ENCODE data around the gene FLT1. TPM values are rescaled to one million over a fixed set of nuclear protein-coding genes. Genes with fewer than 3 reads are reported as not detected.

FLT1 gene
- total and polyA plus RNA-seq, 2 of the 13 experiments (the other 11 are each of a cell fraction or from before 2014, with no cell fraction given) = 0.02 TPM; not detected in 1

- ATAC-seq = no peak
- intact Hi-C loops (cut with micrococcal nuclease; ENCODE audit: unreplicated experiment) (no loop called here), in situ Hi-C loops (cut with HindIII; ENCODE audit: extremely low pct_ligation_motif_present, low pct_unique_long_range_greater_than_20kb) (no loop called here)
- no peak overlapping the region for H3K9ac ChIP-seq (ENCODE audit: insufficient read depth, low read depth, low read length)
- no peak for DNase-seq (ENCODE audit: low spot score)
- no peaks in the 10 kb centered on the region for H3K9me3 ChIP-seq (ENCODE audit: low read length)
- no peaks in the 10 kb centered on the region for H3K4me1 ChIP-seq (ENCODE audit: insufficient read depth, low read length)
- H3K36me3 ChIP-seq (replicated peaks in 1 of 2; ENCODE audit: control insufficient read depth in 1 of 2, insufficient read depth in 2 of 2, low read length in 2 of 2) = no peaks in the 10 kb centered on the region
- CTCF ChIA-PET (ENCODE audit: low intra/inter-chr PET ratio, low total read pairs) = no interaction called here
- no peaks in the 10 kb centered on the region; a peak in 2 of 5 replicates for H3K27me3 ChIP-seq (ENCODE audit: control insufficient read depth in 1 of 2, insufficient read depth in 2 of 2, low read length in 2 of 2)
- FAIRE-seq = no peak
- H3K27ac ChIP-seq (ENCODE audit: extremely low read length, insufficient read depth, low read length) = no peak overlapping the region
- no peaks in the 10 kb centered on the region for H3K79me2 ChIP-seq (ENCODE audit: insufficient read depth, low read length)
- WGBS (ENCODE audit: low lambda C conversion rate) = 48% methylated on average over 5 of the region's 5 CpGs
- H3K4me2 ChIP-seq (ENCODE audit: low read depth, low read length) = no peak overlapping the region
- H4K20me1 ChIP-seq (ENCODE audit: insufficient read depth, low read length) = no peaks in the 10 kb centered on the region
- no peak overlapping the region for H3K4me3 ChIP-seq (replicated peaks in 1 of 3; ENCODE audit: insufficient read depth in 1 of 3, low read depth in 2 of 3, low read length in 3 of 3)
- no peak overlapping the region for H2AFZ ChIP-seq (ENCODE audit: low read length)
- TF ChIP-seq TAF1 (CRISPR knock-in tag; IDR thresholded peaks at IDR 0.05) = no peak
- no peak for TF ChIP-seq ZNF562 (CRISPR knock-in tag; IDR thresholded peaks at IDR 0.05; ENCODE audit: borderline replicate concordance)
- no peak for TF ChIP-seq ARID2 (CRISPR knock-in tag; IDR thresholded peaks at IDR 0.05; ENCODE audit: borderline replicate concordance)
- no peak for TF ChIP-seq ZNF567 (CRISPR knock-in tag; IDR thresholded peaks at IDR 0.05; ENCODE audit: borderline replicate concordance)
- no peak for TF ChIP-seq ZMAT5 (CRISPR knock-in tag; IDR thresholded peaks at IDR 0.05; ENCODE audit: borderline replicate concordance, low read depth)
- TF ChIP-seq CCAR2 (optimal IDR thresholded peaks at IDR 0.05; ENCODE audit: low read depth, low read length) = no peak
- no peak for TF ChIP-seq TCF12 (IDR thresholded peaks at IDR 0.05)
- no peak for TF ChIP-seq TCF12 (CRISPR knock-in tag; IDR thresholded peaks at IDR 0.05)
- TF ChIP-seq KDM3A (CRISPR knock-in tag; IDR thresholded peaks at IDR 0.05; ENCODE audit: low read depth) = no peak
- no peak for TF ChIP-seq ZNF512 (CRISPR knock-in tag; IDR thresholded peaks at IDR 0.05)
- TF ChIP-seq AGO2 (optimal IDR thresholded peaks at IDR 0.05; ENCODE audit: low read depth, low read length) = no peak
- no peak for TF ChIP-seq CENPT (CRISPR knock-in tag; IDR thresholded peaks at IDR 0.05; ENCODE audit: low read depth)
- no peak for TF ChIP-seq PAWR (CRISPR knock-in tag; IDR thresholded peaks at IDR 0.05; ENCODE audit: borderline replicate concordance)
- POLR2A ChIA-PET = no interaction called here
- BruUV-seq (replicated peaks) = no TSS peak
Measured at GRCh38 chr13:28402057-28402381, 92.9 kb downstream of the FLT1 start.
